GM21825 (cell line): ENCODE data around the gene GPR132.

Experiments
- ATAC-seq: cut with Tn5 transposase; IDR thresholded peaks from one replicate; pipeline ENCODE4 v1.9.1; 2021; ENCODE audit warnings: mild to moderate bottlenecking, moderate library complexity; ENCODE audit not compliant: unreplicated experiment

The GPR132 gene

DNA sequence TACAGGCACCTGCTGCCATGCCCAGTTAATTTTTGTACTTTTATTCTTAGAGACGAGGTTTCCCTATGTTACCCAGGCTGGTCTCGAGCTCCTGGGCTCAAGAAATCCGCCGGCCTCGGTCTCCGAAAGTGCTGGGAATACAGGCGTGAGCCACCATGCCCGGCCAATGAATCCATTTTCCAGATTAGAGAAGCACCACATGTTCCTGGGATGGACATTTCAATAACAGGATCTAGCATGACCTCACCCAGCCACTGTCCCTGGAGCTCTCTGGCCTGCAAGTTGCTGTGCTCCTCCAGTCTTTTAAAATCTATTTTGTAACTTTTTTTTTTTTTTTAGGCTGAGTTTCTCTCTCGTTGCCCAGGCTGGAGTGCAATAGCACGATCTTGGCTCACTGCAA is 2.2 kb downstream of the GPR132 start:
- ATAC-seq = no peak

DNA sequence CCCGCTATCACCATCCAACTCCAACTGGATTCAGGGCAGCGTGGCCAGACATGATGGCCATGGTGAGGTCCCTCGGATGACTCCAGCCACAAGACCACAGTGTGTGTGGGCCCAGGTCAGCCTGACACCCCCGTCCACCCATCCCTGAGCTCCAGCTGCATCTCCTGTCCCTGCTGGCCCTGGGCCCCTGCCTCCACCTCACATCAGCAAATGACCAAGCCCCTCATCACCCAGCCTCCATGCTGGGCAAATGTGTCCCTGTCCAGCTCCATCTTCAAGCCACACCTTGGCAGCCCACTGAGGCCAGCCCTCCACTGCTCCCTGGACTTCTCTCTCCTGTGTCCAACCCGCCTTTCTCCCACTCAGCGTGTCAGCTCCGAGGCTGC is 3.2 kb downstream of the GPR132 start:
- ATAC-seq = no peak

GRCh38 chr14:105061428-105062047 is 3.7 kb downstream of the GPR132 start:
- peak; percentile 27 for ATAC-seq

- no peak for ATAC-seq
Measured at GRCh38 chr14:105060751-105061427, 4.3 kb downstream of the GPR132 start.

DNA sequence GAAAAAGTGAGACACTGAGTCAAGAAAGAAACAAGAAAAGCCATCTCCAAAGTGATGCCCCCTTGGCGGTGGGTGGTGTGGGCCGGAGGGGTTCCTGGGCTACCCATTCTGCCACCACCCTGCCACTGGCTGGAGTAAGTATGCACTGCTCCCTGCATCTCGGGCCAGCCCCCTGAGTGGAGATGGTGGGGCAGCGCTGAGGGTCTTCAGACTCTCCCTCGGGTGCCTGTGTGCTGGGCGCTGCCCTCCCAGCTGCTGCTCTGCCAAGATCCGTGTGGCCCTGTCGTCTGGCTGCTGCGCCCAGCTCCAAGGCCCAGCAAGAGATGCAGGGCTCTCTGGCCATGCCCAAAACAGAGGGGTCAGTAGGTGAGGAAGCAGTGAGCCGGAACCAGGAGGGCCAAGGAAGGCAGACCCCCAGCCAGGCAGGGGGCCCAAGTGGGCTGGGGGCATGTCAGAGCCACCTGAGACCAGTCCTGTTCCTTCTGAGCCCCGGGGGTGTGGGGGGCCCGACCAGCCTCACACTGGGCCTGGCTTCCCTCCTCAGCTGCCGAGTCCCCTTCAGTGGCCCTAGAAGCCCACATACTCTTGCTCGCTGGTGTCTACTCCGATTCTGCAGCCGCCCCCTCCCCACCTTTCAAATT is 5.2 kb downstream of the GPR132 start:
- ATAC-seq = no peak

GRCh38 chr14:105059035-105059924 is 6.0 kb downstream of the GPR132 start:
- no peak for ATAC-seq

DNA sequence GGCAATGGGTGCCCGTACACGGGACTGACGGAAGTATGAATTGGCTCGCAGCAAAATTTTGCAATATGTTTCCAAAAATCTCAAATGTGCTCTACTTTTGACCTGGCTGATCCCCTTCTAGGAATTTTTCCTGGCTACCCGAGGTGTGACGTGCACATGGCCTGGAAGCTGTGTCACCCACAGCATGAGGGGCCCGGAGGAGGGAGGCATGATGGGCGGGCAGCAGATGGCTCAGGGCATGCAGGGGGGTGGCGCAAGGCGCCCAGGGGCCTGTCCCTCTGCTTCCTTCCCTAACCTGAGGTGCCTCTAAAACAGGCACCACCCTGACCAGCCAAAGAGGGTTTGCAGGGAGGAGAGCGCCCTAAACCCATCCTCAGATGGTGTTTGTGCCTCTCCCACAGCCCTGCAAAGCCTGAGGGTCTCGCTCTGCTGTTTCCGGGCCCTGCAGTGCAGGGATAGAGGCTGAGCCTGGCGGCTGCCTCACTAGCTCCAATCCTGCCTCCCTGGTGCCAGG is 6.7 kb downstream of the GPR132 start:
- no peak for ATAC-seq

- ATAC-seq = no peak
Measured at GRCh38 chr14:105056303-105056831, 8.9 kb downstream of the GPR132 start.

DNA sequence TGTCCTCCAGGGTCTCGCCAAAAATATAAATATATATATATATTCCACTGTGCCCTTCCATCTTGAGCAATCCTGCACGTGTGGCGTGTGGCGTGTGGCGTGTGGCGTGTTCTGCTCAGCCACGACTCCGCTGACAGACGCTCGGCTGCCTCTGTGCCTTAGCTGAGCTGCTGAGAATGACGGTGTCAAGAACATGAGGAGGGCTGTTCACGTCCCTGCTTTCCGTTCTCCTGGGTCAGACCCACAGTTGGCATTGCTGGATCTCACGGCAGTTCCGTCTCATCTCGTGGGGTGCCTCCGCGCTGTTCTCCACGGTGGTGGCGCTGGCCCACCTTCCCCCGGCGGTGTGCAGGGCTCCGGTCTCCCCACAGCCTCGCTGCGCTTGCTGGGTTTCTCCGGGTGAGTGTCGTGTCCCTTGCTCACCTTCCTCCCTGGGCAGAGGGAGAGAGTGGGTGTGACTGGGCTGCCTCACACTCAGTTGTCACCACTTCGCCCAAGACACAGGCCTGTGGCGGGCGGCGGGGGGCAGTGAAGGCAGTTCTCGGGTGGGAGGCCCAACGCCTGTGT is 9.4 kb downstream of the GPR132 start:
- no peak for ATAC-seq

- ATAC-seq = no peak
Measured at GRCh38 chr14:105055334-105055733, 9.9 kb downstream of the GPR132 start.

DNA sequence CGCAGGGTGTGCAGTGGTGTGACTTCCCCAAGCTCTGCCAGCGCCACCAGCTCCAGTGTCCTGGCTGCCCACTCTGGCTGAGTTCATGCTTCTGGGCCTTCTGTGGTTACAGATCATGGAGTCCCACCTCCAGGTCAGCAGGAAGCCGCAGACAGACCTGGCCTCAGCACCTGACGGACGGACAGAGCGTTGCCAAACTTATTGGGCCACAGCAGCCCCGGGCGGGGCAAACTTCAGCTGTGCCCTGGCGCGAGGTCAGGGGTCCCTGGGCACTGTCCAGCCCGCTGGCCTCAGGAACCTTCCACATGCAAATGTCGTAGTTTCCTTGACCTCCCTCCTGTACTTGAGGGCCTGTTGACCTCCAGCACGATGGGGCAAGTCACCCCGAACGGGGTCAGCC is 11.2 kb downstream of the GPR132 start:
- ATAC-seq = no peak

DNA sequence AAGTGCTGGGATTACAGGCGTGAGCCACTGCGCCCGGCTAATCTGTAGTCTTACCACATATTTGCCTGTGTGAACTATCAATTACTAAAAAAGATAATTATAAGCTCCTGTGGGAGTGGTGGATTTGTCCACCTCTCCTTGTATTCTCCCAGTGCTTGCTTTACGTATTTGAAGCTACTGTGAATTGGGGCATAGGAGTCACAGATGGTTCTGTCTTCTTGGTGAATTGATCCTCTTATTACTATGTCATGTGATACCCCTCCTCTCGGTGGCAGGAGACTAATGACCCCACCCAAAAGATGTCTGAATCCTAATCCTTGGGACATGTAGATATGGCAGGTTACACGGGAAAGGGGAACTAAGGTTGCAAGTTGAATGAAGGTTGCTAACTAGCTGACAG is 11.8 kb downstream of the GPR132 start:
- ATAC-seq = no peak

DNA sequence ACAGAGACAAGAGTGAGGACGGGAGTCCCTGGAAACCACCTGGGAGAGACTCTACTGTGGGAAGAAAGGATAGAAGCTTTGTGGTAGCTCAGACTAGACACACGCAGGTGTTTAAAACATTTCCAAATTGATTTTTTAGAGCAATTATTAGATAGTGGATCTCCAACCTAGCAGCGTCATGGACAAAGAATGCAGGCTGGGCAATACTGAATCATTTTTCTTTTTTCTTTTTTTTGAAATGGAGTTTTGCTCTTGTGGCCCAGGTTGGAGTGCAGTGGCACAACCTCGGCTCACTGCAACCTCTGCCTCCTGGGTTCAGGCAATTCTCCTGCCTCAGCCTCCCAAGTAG is 13.1 kb downstream of the GPR132 start:
- ATAC-seq = no peak

GRCh38 chr14:105051182-105052109 is 13.8 kb downstream of the GPR132 start:
- ATAC-seq = no peak

- ATAC-seq = no peak
Measured at GRCh38 chr14:105050551-105050897, 14.7 kb downstream of the GPR132 start.

DNA sequence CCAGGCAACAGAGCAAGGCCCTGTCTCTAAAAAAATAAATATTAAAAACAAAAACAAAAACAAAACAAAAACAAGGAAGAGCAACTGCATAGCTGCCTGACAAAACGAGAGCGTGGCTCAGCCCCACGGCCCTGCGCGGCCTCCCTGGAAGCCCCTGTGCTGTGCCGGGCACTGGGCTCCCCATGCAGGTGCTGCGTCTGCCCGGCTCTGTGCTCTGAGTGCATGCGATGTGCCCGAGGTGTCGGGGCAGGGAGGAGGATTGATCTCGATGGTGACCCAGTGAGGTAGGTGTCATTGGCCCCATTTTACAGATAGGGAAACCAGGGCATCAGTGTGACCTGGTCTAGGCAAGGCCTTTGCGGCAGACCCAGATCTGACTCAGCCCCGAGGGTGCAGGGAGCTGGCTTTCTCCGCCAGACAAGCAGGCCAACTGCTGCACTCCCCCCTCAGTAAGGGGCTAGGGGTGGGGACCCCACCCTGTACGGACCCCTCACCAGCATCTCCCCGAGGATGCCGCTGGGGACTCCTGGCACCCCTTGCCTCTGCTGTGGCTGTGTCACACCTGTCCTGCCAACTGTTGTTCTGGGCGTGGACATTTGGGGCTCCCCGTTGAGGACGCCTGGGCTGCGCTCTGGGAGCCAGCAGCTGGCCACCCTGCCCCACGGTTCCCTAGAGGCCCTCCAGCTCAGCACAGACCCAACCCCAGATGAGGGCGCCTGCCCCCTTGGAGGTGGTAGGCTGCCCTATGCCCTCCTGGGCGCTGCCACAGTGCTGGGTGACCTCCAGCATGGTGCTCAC is 15.3 kb downstream of the GPR132 start:
- no peak for ATAC-seq

DNA sequence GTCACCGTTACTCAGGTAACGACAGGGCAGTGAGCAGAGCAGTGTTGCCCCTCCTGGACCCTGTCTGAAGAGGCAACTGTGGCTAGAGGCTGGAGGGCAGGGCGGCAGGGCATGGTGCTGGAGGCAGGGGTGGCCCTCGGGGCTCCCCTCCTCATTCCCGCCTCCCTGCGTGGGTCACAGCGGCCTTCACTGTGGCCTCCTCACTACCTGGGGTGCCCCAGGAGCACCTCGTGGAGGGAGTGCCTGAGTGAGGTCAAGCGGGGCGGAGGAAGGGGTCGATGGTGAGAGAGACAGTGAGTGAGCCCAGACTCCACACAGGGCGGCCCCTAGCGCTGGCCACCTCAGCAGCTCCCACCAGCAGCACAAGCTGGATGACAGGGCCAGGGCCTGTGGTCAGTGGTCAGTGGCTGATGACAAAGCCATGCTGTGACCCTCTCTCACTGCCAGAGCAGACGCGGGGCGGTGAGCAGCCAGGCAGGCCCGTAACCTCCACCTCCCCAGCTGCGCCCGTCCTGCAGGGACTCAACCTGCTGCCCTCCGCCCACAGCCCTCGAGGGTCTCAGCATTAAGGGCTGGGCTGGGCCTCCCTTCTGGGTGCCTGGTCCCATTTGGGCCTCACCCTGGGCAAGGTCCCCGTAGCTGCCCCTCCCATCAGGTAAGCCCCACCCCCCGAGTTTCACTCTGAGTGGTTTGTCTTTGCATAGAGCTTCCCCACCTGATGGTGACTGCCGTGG is 17.8 kb downstream of the GPR132 start:
- ATAC-seq = no peak

DNA sequence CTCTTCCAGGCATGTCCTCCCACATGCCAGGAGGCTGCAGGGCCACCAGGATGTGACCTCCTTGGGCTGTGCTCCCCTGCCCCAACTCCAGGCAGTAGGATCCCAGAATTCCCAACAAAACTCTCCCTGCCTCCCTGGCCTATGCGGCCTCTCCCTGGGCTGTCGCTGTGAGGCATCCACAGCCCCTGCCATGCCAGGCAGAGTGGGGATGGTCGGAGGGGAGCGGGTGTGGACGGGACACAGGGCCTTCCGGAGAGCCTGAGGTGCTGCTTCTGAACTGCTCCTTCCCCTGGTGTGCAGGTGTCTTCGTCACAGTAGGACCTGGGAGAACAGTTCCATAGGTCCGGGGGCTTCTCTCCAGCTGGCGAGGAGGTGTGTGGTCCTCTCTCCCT is 18.3 kb downstream of the GPR132 start:
- ATAC-seq = no peak
